Esophagus muscularis mucosa (tissue), 4 donors: ENCODE measurements around the gene BATF3. TPM values are rescaled to one million over a fixed set of nuclear protein-coding genes. Genes with fewer than 3 reads are reported as not detected.
A peak's percentile ranks its signal among the peaks of the same experiment; 100 is the strongest.

ENCODE experiments used
- DNase-seq: peaks from one replicate; pipeline ENCODE4 v3.0.0-alpha.2; 2017; ENCODE audit errors: extremely low spot score
- H3K27ac ChIP-seq, 4 donors: fragments of 200-600 bp; sonication (generic); replicated peaks in 1 of 4; 1 replicate in 3 of 4; 2 replicates in 1 of 4; pipeline ENCODE4 v1.5.1; 2016 to 2019; ENCODE audit warnings: mild to moderate bottlenecking in 1 of 4
- H3K27me3 ChIP-seq, 4 donors: fragments of 200-600 bp; sonication (generic); one replicate each; pipeline versions ENCODE4 v1.5.1 to v1.6.0; 2016 to 2019
- H3K36me3 ChIP-seq, 4 donors: fragments of 200-600 bp; sonication (generic); one replicate each; pipeline ENCODE4 v1.5.1; 2016 to 2019
- H3K4me1 ChIP-seq, 4 donors: fragments of 200-600 bp; sonication (generic); one replicate each; pipeline ENCODE4 v1.5.1; 2016 to 2019
- H3K4me3 ChIP-seq, 4 donors: fragments of 200-600 bp; sonication (generic); 1 replicate in 2 of 4; 2 replicates in 2 of 4; pipeline ENCODE4 v1.5.1; 2016 to 2019; ENCODE audit warnings: mild to moderate bottlenecking in 4 of 4, moderate library complexity in 1 of 4
- H3K9me3 ChIP-seq, 4 donors: fragments of 200-600 bp; sonication (generic); 1 replicate in 3 of 4; 2 replicates in 1 of 4; pipeline ENCODE4 v1.5.1; 2016 to 2019
- EP300 ChIP-seq: sonication (generic); formaldehyde crosslinking; IDR thresholded peaks from one replicate; pipeline ENCODE4 v1.6.1; 2017; ENCODE audit warnings: antibody characterized with exemption
- POLR2A ChIP-seq: fragments of 450-650 bp; IDR thresholded peaks from one replicate; pipeline ENCODE4 v1.6.1; 2017; ENCODE audit warnings: antibody characterized with exemption, moderate library complexity, mild to moderate bottlenecking, low read depth
- POLR2AphosphoS5 ChIP-seq, 2 donors: sonication (generic); formaldehyde crosslinking; IDR thresholded peaks; one replicate each; pipeline ENCODE4 v1.6.1; 2017; ENCODE audit warnings: antibody characterized with exemption in 2 of 2
- WGBS: methylation state at CpG from one replicate; pipeline ENCODE4 v1.1.5; 2018; 5-methylcytosine and 5-hydroxymethylcytosine counted together
- intact Hi-C: fragments of 100-400 bp; cut with DNase I; formaldehyde crosslinking; loops from one replicate; pipeline ENCODE4 v1.15.1; 2023
- total RNA-seq, 4 donors: library from RNA; depleted of rRNA; stranded (reverse); fragments of >200 nt; gene quantifications; one replicate each; pipeline versions ENCODE4 v1.1.0 to v1.2.1, GENCODE V29; 2016
- TF ChIP-seq, protein P1 (sequence below), 3 experiments: fragments of 200-600 bp in 2 of 3; fragments of 450-650 bp in 1 of 3; sonication (generic) in 2 of 3; IDR thresholded peaks; one replicate each; pipeline ENCODE4 v1.5.1; 2017 to 2019; ENCODE audit warnings: antibody characterized with exemption in 3 of 3, mild to moderate bottlenecking in 2 of 3, moderate library complexity in 1 of 3

BATF3 gene
- total RNA-seq, 4 donors from 2014 or later, result 2.1 to 8.1 (median 5.9) TPM

DNA sequence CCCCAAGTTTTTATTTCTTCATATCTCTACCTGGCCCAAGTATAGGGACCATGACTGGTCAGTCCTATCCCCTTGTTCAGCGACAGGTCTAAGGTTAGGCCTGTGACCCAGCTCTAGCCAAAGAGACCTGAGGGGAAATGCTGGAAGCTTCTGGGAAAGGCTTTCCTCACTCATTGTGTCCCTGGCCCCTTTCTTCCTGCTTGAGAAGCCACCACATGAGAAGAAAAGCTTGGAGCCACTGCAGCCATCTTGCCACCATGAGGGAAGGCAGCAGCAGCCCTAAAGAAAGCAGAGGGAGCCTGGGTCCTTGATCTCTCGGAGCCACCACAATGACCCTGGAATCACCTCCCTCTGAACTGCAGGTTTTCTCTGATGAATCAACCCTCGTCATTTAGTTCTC, 47.7 kb downstream of the BATF3 start:
- H3K9me3 ChIP-seq, result no peaks in the 10 kb centered on the region
- no peaks in the 10 kb centered on the region for H3K36me3 ChIP-seq
- 98% methylated on average over 3 of the region's 3 CpGs for WGBS
- H3K27ac ChIP-seq, result no peak overlapping the region
- H3K4me3 ChIP-seq, result no peak overlapping the region
- H3K4me1 ChIP-seq, result no peaks in the 10 kb centered on the region
- peak; percentile 62 for DNase-seq
- intact Hi-C loops, result no loop called here
- no peaks in the 10 kb centered on the region for H3K27me3 ChIP-seq
- TF ChIP-seq POLR2AphosphoS5 (IDR thresholded peaks at IDR 0.05), result no peak
- no peak for TF ChIP-seq POLR2A
- no peak for TF ChIP-seq EP300
- TF ChIP-seq, protein P1, sequence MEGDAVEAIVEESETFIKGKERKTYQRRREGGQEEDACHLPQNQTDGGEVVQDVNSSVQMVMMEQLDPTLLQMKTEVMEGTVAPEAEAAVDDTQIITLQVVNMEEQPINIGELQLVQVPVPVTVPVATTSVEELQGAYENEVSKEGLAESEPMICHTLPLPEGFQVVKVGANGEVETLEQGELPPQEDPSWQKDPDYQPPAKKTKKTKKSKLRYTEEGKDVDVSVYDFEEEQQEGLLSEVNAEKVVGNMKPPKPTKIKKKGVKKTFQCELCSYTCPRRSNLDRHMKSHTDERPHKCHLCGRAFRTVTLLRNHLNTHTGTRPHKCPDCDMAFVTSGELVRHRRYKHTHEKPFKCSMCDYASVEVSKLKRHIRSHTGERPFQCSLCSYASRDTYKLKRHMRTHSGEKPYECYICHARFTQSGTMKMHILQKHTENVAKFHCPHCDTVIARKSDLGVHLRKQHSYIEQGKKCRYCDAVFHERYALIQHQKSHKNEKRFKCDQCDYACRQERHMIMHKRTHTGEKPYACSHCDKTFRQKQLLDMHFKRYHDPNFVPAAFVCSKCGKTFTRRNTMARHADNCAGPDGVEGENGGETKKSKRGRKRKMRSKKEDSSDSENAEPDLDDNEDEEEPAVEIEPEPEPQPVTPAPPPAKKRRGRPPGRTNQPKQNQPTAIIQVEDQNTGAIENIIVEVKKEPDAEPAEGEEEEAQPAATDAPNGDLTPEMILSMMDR (IDR thresholded peaks at IDR 0.05), result no peak

DNA sequence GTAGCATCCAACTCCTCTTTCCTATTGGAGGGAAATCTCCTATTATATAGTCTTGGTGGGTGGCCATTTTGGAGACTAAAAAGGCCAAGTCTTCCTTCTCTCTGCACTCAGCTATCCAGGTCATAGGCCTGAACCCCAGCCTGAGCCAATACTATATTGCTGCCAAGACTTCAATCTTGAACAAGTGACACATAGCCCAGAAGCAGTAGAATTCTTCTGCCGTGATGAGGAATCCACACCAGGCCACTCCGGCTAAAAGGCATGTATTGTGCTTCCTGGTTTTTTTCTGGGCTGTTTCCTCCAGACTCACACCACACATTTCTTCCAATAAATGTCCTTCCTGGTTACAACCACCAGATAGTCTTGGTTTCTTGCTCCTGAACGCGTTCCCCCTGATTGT, 48.1 kb downstream of the BATF3 start:
- Histone ChIP-seq H3K27me3 (no peaks in the 10 kb centered on the region), H3K9me3 (no peaks in the 10 kb centered on the region), H3K27ac (no peak overlapping the region), H3K36me3 (no peaks in the 10 kb centered on the region), H3K4me1 (no peaks in the 10 kb centered on the region), H3K4me3 (no peak overlapping the region)
- WGBS, result 89% methylated on average over 4 of the region's 4 CpGs
- no peak for DNase-seq
- TF ChIP-seq POLR2AphosphoS5 (IDR thresholded peaks at IDR 0.05) (no peak), POLR2A (no peak), EP300 (no peak)
- TF ChIP-seq, protein P1 (IDR thresholded peaks at IDR 0.05), result no peak
- intact Hi-C loops, result no loop called here

DNA sequence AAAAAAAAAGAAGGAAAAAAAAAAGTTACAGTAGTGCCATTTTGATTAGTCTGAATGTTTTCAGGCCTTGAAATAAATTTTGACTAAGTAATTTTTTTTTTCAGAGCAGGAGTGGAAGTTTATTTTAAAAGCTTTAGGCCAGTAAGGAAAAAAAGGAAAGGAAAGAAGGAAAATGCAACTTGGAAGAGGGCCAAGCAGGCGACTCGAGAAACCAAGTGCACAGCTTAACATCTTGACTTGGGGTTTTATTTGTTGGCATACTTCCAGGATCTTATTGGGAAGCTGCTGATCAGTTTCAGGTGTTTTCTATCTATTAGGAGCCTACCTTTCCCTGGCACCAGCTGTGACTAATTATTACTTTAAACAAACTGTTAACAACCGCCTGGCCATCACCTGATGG, 49.4 kb downstream of the BATF3 start:
- Histone ChIP-seq H3K36me3 (no peaks in the 10 kb centered on the region), H3K4me1 (no peaks in the 10 kb centered on the region), H3K27ac (no peak overlapping the region), H3K27me3 (no peaks in the 10 kb centered on the region), H3K9me3 (no peaks in the 10 kb centered on the region), H3K4me3 (no peak overlapping the region)
- intact Hi-C loops, result no loop called here
- DNase-seq, result no peak
- TF ChIP-seq POLR2A (no peak), EP300 (no peak), POLR2AphosphoS5 (IDR thresholded peaks at IDR 0.05) (no peak)
- TF ChIP-seq, protein P1 (IDR thresholded peaks at IDR 0.05), result no peak
- 29% methylated on average over 3 of the region's 3 CpGs for WGBS

DNA sequence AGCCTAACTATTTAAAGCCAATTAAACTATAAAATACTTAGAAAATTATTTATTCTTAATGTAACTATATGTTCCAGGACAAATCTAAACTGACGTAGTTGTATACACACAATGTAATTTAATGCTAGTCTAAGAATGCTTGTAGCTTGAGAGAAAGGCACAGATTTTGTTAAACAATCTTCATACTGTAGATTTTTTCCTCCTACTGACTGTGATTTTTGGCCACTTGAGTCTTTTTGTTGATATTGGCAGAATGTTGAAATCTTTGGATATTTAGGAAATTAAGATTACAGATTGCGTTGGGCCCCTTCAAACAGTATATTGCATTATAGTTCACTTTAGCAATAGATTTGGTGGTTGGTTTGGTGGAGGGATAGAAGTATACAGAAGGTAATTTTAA, 50.6 kb downstream of the BATF3 start:
- Histone ChIP-seq H3K27ac (no peak overlapping the region), H3K4me1 (no peaks in the 10 kb centered on the region), H3K9me3 (no peaks in the 10 kb centered on the region), H3K4me3 (no peak overlapping the region), H3K36me3 (no peaks in the 10 kb centered on the region), H3K27me3 (no peaks in the 10 kb centered on the region)
- intact Hi-C loops, result no loop called here
- TF ChIP-seq EP300 (no peak), POLR2A (no peak), POLR2AphosphoS5 (IDR thresholded peaks at IDR 0.05) (no peak)
- TF ChIP-seq, protein P1 (IDR thresholded peaks at IDR 0.05), result no peak
- WGBS, result 80% methylated on average over 2 of the region's 2 CpGs
- DNase-seq, result no peak

DNA sequence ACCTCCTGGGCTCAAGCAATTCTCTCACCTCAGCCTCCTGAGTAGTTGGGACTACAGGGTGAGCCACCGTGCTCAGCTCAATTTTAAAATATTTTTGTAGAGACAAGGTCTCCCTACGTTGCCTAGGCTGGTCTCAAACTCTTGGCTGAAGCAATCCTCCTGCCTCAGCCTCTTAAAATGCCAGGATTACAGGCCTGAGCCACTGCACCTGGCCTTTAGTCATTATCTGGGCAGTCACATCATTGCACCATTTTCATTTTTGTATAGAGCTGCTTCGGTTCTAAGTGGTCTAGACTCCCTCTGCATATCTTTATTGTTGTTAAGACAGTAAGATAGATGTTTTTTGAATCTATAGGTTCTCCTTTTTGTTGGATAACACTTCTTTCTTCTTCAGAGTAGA, 51.2 kb downstream of the BATF3 start:
- TF ChIP-seq, protein P1 (IDR thresholded peaks at IDR 0.05), result no peak
- TF ChIP-seq POLR2A, result no peak
- no peak for TF ChIP-seq POLR2AphosphoS5 (IDR thresholded peaks at IDR 0.05)
- no peak for TF ChIP-seq EP300
- no peak overlapping the region for H3K4me3 ChIP-seq
- intact Hi-C loops, result no loop called here

More for the DNA sequence above, 51.2 kb downstream of the BATF3 start:
- no peaks in the 10 kb centered on the region for H3K27me3 ChIP-seq
- H3K9me3 ChIP-seq, result no peaks in the 10 kb centered on the region
- no peaks in the 10 kb centered on the region for H3K36me3 ChIP-seq
- no peak for DNase-seq
- no peaks in the 10 kb centered on the region for H3K4me1 ChIP-seq
- no peak overlapping the region for H3K27ac ChIP-seq
- WGBS, result 83% methylated on average over 3 of the region's 3 CpGs
